ENCODE results near the gene FAM200C.

FAM200C gene

GRCh38 chr5:160366230-160366629 is 33.6 kb downstream of the FAM200C start:
- DNase-seq = no peak

GRCh38 chr5:160363660-160364395 is 36.0 kb downstream of the FAM200C start:
- DNase-seq = no peak

- DNase-seq = no peak
These were observed 36.6 kb downstream of the FAM200C start for GRCh38 chr5:160363211-160363610.

- no peak for DNase-seq
These were observed 38.1 kb downstream of the FAM200C start for GRCh38 chr5:160361624-160362228.

GRCh38 chr5:160360310-160360709 is 39.5 kb downstream of the FAM200C start:
- no peak for DNase-seq

GRCh38 chr5:160359816-160360215 is 40.0 kb downstream of the FAM200C start:
- DNase-seq = no peak

GRCh38 chr5:160359242-160359641 is 40.6 kb downstream of the FAM200C start:
- no peak for DNase-seq

GRCh38 chr5:160357861-160358411 is 41.9 kb downstream of the FAM200C start:
- DNase-seq = no peak

- no peak for DNase-seq
These were observed 42.5 kb downstream of the FAM200C start for GRCh38 chr5:160357394-160357793.

- no peak for DNase-seq
These were observed 43.1 kb downstream of the FAM200C start for GRCh38 chr5:160356550-160357347.

- DNase-seq = no peak
These were observed 45.2 kb downstream of the FAM200C start for GRCh38 chr5:160354666-160355065.

- DNase-seq = no peak
These were observed 46.5 kb downstream of the FAM200C start for GRCh38 chr5:160353379-160353778.

- no peak for DNase-seq
These were observed 47.5 kb downstream of the FAM200C start for GRCh38 chr5:160352308-160352707.

GRCh38 chr5:160349935-160350303 is 49.9 kb downstream of the FAM200C start:
- DNase-seq = no peak

- no peak for DNase-seq
These were observed 50.5 kb downstream of the FAM200C start for GRCh38 chr5:160349249-160349934.

GRCh38 chr5:160348080-160348479 is 51.8 kb downstream of the FAM200C start:
- DNase-seq = no peak

GRCh38 chr5:160347448-160347847 is 52.4 kb downstream of the FAM200C start:
- DNase-seq = no peak
